B cell (primary cell): ENCODE measurements around the gene SNAPIN.

ENCODE experiments used
- CTCF ChIP-seq: fragments of 200-600 bp; IDR thresholded peaks from one replicate; pipeline ENCODE4 v1.8.0; 2022; ENCODE audit warnings: antibody characterized with exemption, mild to moderate bottlenecking
- EZH2 ChIP-seq: IDR thresholded peaks from 2 replicates; pipeline ENCODE4 v1.6.1; 2012; ENCODE audit warnings: borderline replicate concordance, low read depth, mild to moderate bottlenecking, moderate library complexity, low read length; ENCODE audit not compliant: insufficient read depth, poor library complexity, severe bottlenecking

GRCh38 chr1:153609585-153609907 is 49.0 kb upstream of the SNAPIN start:
- TF ChIP-seq CTCF (no peak), EZH2 (no peak)
